GM23338 (cell line): ENCODE results near the gene PHACTR2. TPM values are rescaled to one million over a fixed set of nuclear protein-coding genes. Genes with fewer than 3 reads are reported as not detected.

Experiments used
- ATAC-seq: fragments of 200-7000 bp; cut with Tn5 transposase; 3 replicates; pipeline ENCODE4 v1.9.1; 2020
- DNase-seq: peaks from one replicate; pipeline ENCODE4 v3.0.0-alpha.2; 2015; ENCODE audit warnings: low spot score
- H2AFZ ChIP-seq: fragments of 200-600 bp; sonication (generic); 2 replicates; pipeline ENCODE4 v1.8.0; 2016; ENCODE audit warnings: antibody characterized with exemption, mild to moderate bottlenecking, moderate library complexity
- H3F3A ChIP-seq: fragments of 200-600 bp; sonication (generic); replicated peaks from 2 replicates; pipeline ENCODE4 v1.8.0; 2017; ENCODE audit warnings: antibody characterized with exemption, mixed run types, low read depth
- H3K27ac ChIP-seq: fragments of 200-600 bp; sonication (generic); 2 replicates; pipeline ENCODE4 v1.6.1; 2016; ENCODE audit warnings: low read depth
- H3K27me3 ChIP-seq: fragments of 200-600 bp; sonication (generic); 2 replicates; pipeline ENCODE4 v1.8.0; 2016; ENCODE audit warnings: mild to moderate bottlenecking, mixed run types, moderate library complexity; ENCODE audit not compliant: insufficient read depth
- H3K36me3 ChIP-seq: fragments of 200-600 bp; sonication (generic); 2 replicates; pipeline ENCODE4 v1.8.0; 2016; ENCODE audit warnings: mild to moderate bottlenecking; ENCODE audit not compliant: insufficient read depth
- H3K4me1 ChIP-seq: fragments of 200-600 bp; sonication (generic); 2 replicates; pipeline ENCODE4 v1.8.0; 2016; ENCODE audit warnings: mild to moderate bottlenecking, moderate library complexity; ENCODE audit not compliant: insufficient read depth
- H3K4me2 ChIP-seq: fragments of 200-600 bp; sonication (generic); 2 replicates; pipeline ENCODE4 v1.7.1; 2017; ENCODE audit warnings: mixed run types
- H3K4me3 ChIP-seq: fragments of 200-600 bp; sonication (generic); 2 replicates; pipeline ENCODE4 v1.6.1; 2016; ENCODE audit warnings: mixed run types
- H3K79me2 ChIP-seq: fragments of 200-600 bp; sonication (generic); replicated peaks from 2 replicates; pipeline ENCODE4 v1.8.0; 2017; ENCODE audit warnings: mild to moderate bottlenecking; ENCODE audit not compliant: insufficient read depth
- H3K9me2 ChIP-seq: fragments of 200-600 bp; sonication (generic); 2 replicates; pipeline ENCODE4 v1.8.0; 2017; ENCODE audit not compliant: insufficient read depth
- H4K20me1 ChIP-seq: fragments of 200-600 bp; sonication (generic); replicated peaks from 2 replicates; pipeline ENCODE4 v1.8.0; 2017; ENCODE audit warnings: mild to moderate bottlenecking; ENCODE audit not compliant: insufficient read depth
- H3K27ac Mint-ChIP-seq: 2 replicates; pipeline ENCODE4 v1.8.0; 2020; ENCODE audit warnings: inconsistent platforms, mild to moderate bottlenecking, moderate library complexity, mixed read lengths
- H3K27me3 Mint-ChIP-seq: 3 replicates; pipeline ENCODE4 v1.8.0; 2022; ENCODE audit warnings: low read depth, mild to moderate bottlenecking, moderate library complexity, mixed read lengths, inconsistent platforms; ENCODE audit not compliant: insufficient read depth, poor library complexity
- H3K36me3 Mint-ChIP-seq: 3 replicates; pipeline ENCODE4 v1.8.0; 2021; ENCODE audit warnings: low read depth, mild to moderate bottlenecking, inconsistent platforms, moderate library complexity, mixed read lengths
- H3K4me1 Mint-ChIP-seq: 3 replicates; pipeline ENCODE4 v1.8.0; 2020; ENCODE audit warnings: mild to moderate bottlenecking, inconsistent platforms, mixed read lengths
- H3K4me3 Mint-ChIP-seq: 3 replicates; pipeline ENCODE4 v1.8.0; 2021; ENCODE audit warnings: moderate library complexity, mild to moderate bottlenecking, inconsistent platforms, mixed read lengths
- H3K9me3 Mint-ChIP-seq: 3 replicates; pipeline ENCODE4 v1.8.0; 2020; ENCODE audit warnings: moderate library complexity, mild to moderate bottlenecking, inconsistent platforms, mixed read lengths
- CREB1 ChIP-seq: fragments of 250-450 bp; sonication (Bioruptor Pico); IDR thresholded peaks from 2 replicates; pipeline ENCODE4 v1.5.0; 2020; ENCODE audit warnings: low read depth, mild to moderate bottlenecking, moderate library complexity
- polyA plus RNA-seq: library from polyadenylated mRNA; unstranded; fragments of >200 nt; fragmentation: Nextera tagmentation; extraction: Ambion mirVana; gene quantifications from 2 replicates; pipeline ENCODE4 v1.2.1, GENCODE V29; 2016
- total RNA-seq: library from RNA; depleted of rRNA; stranded (reverse); fragments of >200 nt; shearing (Covaris generic); gene quantifications from 2 replicates; pipeline ENCODE4 v1.2.3, GENCODE V29; 2014
- TF ChIP-seq, protein P1 (sequence below): IDR thresholded peaks from 2 replicates; pipeline ENCODE4 v1.6.1; 2016; ENCODE audit warnings: antibody characterized with exemption
- TF ChIP-seq, protein P2 (sequence below), 2 experiments: fragments of 200-600 bp in 1 of 2; sonication (generic) in 1 of 2; conservative IDR thresholded peaks; 2 replicates each; pipeline versions ENCODE4 v1.5.1 to v1.6.1; 2016 to 2017; ENCODE audit warnings: antibody characterized with exemption in 2 of 2, low read depth in 2 of 2, mild to moderate bottlenecking in 2 of 2, moderate library complexity in 1 of 2
- TF ChIP-seq, protein P3 (sequence below): fragments of 250-450 bp; sonication (Bioruptor Pico); IDR thresholded peaks from 2 replicates; pipeline ENCODE4 v1.5.0; 2020; ENCODE audit warnings: mild to moderate bottlenecking, moderate library complexity

Gene PHACTR2
- total and polyA plus RNA-seq, 2 experiments from 2014 or later: 67.7 to 105 TPM

DNA sequence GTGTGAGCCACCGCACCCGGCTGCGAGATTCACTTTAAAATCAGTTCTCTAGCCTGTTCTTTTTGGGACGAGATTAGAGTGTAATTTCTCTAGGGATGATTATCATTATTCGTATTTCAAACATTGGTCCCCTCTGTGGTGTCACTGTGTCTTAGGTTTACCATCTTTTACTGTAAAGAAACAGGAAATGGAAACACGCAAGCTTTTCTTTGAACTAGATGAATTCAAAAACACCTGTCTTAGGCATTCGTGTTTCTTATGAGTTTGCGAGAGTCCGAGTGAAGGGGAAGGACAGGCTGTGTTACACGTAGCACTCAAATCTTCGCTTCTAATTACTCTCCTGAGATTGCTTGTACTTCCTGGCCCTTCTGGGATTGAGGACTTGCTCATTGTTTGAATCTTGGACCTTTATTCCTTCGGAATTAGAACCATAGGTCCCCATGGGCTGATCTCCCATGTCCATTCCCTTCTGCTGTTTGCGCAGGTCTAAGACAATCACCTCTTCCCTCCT is 61.6 kb downstream of the PHACTR2 start:
- Mint-ChIP-seq H3K36me3 (peaks cover 7% of the 10 kb centered on the region), H3K27me3 (no peaks in the 10 kb centered on the region), H3K27ac (no peak overlapping the region), H3K9me3 (no peaks in the 10 kb centered on the region; the same call in 2 of the 3 replicates), H3K4me3 (no peak overlapping the region), H3K4me1 (peaks cover 34% of the 10 kb centered on the region)
- no peak for ATAC-seq
- Histone ChIP-seq H3F3A (no peaks in the 10 kb centered on the region), H3K27me3 (no peaks in the 10 kb centered on the region), H3K4me1 (peaks cover 43% of the 10 kb centered on the region), H4K20me1 (no peaks in the 10 kb centered on the region), H3K9me2 (no peaks in the 10 kb centered on the region), H3K79me2 (peaks cover 44% of the 10 kb centered on the region), H3K4me3 (no peak overlapping the region), H3K36me3 (no peaks in the 10 kb centered on the region), H3K4me2 (no peak overlapping the region), H3K27ac (peak overlapping the region; percentile 77; the same call in 1 of the 2 replicates), H2AFZ (no peak overlapping the region)
- TF ChIP-seq CREB1 (CRISPR knock-in tag): no peak
- TF ChIP-seq, protein P1, sequence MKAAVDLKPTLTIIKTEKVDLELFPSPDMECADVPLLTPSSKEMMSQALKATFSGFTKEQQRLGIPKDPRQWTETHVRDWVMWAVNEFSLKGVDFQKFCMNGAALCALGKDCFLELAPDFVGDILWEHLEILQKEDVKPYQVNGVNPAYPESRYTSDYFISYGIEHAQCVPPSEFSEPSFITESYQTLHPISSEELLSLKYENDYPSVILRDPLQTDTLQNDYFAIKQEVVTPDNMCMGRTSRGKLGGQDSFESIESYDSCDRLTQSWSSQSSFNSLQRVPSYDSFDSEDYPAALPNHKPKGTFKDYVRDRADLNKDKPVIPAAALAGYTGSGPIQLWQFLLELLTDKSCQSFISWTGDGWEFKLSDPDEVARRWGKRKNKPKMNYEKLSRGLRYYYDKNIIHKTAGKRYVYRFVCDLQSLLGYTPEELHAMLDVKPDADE: no peak
- TF ChIP-seq, protein P2, sequence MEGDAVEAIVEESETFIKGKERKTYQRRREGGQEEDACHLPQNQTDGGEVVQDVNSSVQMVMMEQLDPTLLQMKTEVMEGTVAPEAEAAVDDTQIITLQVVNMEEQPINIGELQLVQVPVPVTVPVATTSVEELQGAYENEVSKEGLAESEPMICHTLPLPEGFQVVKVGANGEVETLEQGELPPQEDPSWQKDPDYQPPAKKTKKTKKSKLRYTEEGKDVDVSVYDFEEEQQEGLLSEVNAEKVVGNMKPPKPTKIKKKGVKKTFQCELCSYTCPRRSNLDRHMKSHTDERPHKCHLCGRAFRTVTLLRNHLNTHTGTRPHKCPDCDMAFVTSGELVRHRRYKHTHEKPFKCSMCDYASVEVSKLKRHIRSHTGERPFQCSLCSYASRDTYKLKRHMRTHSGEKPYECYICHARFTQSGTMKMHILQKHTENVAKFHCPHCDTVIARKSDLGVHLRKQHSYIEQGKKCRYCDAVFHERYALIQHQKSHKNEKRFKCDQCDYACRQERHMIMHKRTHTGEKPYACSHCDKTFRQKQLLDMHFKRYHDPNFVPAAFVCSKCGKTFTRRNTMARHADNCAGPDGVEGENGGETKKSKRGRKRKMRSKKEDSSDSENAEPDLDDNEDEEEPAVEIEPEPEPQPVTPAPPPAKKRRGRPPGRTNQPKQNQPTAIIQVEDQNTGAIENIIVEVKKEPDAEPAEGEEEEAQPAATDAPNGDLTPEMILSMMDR (conservative IDR thresholded peaks at IDR 0.05; ENCODE audit: low read depth in 2 of 2): no peak
- TF ChIP-seq, protein P3, sequence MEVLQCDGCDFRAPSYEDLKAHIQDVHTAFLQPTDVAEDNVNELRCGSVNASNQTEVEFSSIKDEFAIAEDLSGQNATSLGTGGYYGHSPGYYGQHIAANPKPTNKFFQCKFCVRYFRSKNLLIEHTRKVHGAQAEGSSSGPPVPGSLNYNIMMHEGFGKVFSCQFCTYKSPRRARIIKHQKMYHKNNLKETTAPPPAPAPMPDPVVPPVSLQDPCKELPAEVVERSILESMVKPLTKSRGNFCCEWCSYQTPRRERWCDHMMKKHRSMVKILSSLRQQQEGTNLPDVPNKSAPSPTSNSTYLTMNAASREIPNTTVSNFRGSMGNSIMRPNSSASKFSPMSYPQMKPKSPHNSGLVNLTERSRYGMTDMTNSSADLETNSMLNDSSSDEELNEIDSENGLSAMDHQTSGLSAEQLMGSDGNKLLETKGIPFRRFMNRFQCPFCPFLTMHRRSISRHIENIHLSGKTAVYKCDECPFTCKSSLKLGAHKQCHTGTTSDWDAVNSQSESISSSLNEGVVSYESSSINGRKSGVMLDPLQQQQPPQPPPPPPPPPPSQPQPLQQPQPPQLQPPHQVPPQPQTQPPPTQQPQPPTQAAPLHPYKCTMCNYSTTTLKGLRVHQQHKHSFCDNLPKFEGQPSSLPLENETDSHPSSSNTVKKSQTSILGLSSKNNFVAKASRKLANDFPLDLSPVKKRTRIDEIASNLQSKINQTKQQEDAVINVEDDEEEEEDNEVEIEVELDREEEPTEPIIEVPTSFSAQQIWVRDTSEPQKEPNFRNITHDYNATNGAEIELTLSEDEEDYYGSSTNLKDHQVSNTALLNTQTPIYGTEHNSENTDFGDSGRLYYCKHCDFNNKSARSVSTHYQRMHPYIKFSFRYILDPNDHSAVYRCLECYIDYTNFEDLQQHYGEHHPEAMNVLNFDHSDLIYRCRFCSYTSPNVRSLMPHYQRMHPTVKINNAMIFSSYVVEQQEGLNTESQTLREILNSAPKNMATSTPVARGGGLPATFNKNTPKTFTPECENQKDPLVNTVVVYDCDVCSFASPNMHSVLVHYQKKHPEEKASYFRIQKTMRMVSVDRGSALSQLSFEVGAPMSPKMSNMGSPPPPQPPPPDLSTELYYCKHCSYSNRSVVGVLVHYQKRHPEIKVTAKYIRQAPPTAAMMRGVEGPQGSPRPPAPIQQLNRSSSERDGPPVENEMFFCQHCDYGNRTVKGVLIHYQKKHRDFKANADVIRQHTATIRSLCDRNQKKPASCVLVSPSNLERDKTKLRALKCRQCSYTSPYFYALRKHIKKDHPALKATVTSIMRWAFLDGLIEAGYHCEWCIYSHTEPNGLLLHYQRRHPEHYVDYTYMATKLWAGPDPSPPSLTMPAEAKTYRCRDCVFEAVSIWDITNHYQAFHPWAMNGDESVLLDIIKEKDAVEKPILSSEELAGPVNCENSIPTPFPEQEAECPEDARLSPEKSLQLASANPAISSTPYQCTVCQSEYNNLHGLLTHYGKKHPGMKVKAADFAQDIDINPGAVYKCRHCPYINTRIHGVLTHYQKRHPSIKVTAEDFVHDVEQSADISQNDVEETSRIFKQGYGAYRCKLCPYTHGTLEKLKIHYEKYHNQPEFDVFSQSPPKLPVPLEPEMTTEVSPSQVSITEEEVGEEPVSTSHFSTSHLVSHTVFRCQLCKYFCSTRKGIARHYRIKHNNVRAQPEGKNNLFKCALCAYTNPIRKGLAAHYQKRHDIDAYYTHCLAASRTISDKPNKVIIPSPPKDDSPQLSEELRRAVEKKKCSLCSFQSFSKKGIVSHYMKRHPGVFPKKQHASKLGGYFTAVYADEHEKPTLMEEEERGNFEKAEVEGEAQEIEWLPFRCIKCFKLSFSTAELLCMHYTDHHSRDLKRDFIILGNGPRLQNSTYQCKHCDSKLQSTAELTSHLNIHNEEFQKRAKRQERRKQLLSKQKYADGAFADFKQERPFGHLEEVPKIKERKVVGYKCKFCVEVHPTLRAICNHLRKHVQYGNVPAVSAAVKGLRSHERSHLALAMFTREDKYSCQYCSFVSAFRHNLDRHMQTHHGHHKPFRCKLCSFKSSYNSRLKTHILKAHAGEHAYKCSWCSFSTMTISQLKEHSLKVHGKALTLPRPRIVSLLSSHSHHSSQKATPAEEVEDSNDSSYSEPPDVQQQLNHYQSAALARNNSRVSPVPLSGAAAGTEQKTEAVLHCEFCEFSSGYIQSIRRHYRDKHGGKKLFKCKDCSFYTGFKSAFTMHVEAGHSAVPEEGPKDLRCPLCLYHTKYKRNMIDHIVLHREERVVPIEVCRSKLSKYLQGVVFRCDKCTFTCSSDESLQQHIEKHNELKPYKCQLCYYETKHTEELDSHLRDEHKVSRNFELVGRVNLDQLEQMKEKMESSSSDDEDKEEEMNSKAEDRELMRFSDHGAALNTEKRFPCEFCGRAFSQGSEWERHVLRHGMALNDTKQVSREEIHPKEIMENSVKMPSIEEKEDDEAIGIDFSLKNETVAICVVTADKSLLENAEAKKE: no peak
- no peak for DNase-seq
